Memory B cell (primary cell): ENCODE measurements around the gene SERF2.

Source experiments
- ATAC-seq: fragments of 150-1000 bp; cut with Tn5 transposase; 2 replicates; pipeline ENCODE4 v1.10.0; 2021; ENCODE audit warnings: low read depth, mild to moderate bottlenecking, moderate library complexity
- DNase-seq, 2 donors: peaks; one replicate each; pipeline ENCODE4 v3.0.0; 2022; ENCODE audit warnings: low spot score in 2 of 2
- H3K27ac Mint-ChIP-seq: one replicate; pipeline ENCODE4 v1.8.0; 2022; ENCODE audit warnings: mild to moderate bottlenecking, moderate library complexity, mixed read lengths
- H3K27me3 Mint-ChIP-seq: one replicate; pipeline ENCODE4 v1.8.0; 2022; ENCODE audit warnings: mixed read lengths
- H3K36me3 Mint-ChIP-seq: one replicate; pipeline ENCODE4 v1.8.0; 2022; ENCODE audit warnings: mild to moderate bottlenecking, mixed read lengths
- H3K4me1 Mint-ChIP-seq: one replicate; pipeline ENCODE4 v1.8.0; 2022; ENCODE audit warnings: mixed read lengths
- H3K4me3 Mint-ChIP-seq: one replicate; pipeline ENCODE4 v1.8.0; 2022; ENCODE audit warnings: mild to moderate bottlenecking, moderate library complexity, mixed read lengths
- H3K9me3 Mint-ChIP-seq: one replicate; pipeline ENCODE4 v1.8.0; 2022; ENCODE audit warnings: mixed read lengths

SERF2 gene

DNA sequence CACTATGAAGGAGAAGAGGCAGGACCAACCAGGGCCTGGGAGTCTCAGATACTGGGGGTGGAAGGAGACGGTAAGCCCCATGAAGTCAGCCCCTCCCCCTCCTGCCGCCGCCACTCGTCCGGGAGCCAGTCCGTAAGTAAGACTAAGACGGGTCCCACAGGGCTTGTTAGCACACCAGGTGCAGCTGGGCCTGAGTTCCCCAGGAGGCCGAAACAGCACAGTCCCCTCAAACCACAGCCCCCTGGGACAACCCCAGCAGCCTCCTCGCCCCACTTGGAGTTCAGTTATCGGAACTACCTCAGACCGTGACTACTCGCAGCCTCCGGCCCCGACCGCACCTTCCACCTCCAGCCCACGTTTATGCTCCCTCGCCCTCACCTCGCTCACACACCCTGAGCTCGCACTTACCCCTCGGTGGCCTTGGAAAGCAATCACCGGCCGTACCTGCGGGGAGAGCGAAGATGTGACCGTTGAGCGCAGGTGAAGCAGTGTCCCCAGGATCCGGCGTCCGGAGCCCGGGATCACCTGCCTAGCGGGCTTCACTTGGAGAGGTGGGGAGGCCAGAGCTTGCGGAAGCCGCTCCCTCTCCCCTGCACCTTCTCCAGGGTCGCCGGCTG, 15.9 kb upstream of the SERF2 start:
- peak overlapping the region; percentile 93 for H3K4me3 Mint-ChIP-seq
- DNase-seq (peak; percentile 76 to 82), ATAC-seq (peak; percentile 77)
- H3K27ac Mint-ChIP-seq: peak overlapping the region; percentile 90
- no peaks in the 10 kb centered on the region for H3K9me3 Mint-ChIP-seq
- H3K36me3 Mint-ChIP-seq: peaks cover 12% of the 10 kb centered on the region
- peaks cover 13% of the 10 kb centered on the region for H3K4me1 Mint-ChIP-seq
- H3K27me3 Mint-ChIP-seq: peaks cover 2% of the 10 kb centered on the region

GRCh38 chr15:43776718-43777266, 15.3 kb upstream of the SERF2 start, which contains the start of gene ELL3:
Gene ELL3 (minus strand): TSS chr15:43776966. CDS start chr15:43776901, 65 bp downstream.
- peaks cover 10% of the 10 kb centered on the region for H3K36me3 Mint-ChIP-seq
- DNase-seq: peak; percentile 58 to 68
- H3K27ac Mint-ChIP-seq: peak within 1 kb of the TSS; percentile 90
- H3K4me1 Mint-ChIP-seq: peaks cover 13% of the 10 kb centered on the region
- H3K27me3 Mint-ChIP-seq: peaks cover 2% of the 10 kb centered on the region
- peak; percentile 59 for ATAC-seq
- peak within 1 kb of the TSS; percentile 93 for H3K4me3 Mint-ChIP-seq
- no peaks in the 10 kb centered on the region for H3K9me3 Mint-ChIP-seq

GRCh38 chr15:43777267-43777914, 14.7 kb upstream of the SERF2 start:
- no peaks in the 10 kb centered on the region for H3K9me3 Mint-ChIP-seq
- peaks cover 2% of the 10 kb centered on the region for H3K27me3 Mint-ChIP-seq
- peak overlapping the region; percentile 90 for H3K27ac Mint-ChIP-seq
- ATAC-seq (peak; percentile 53), DNase-seq (peak; percentile 75 to 83)
- peak overlapping the region; percentile 93 for H3K4me3 Mint-ChIP-seq
- peaks cover 8% of the 10 kb centered on the region for H3K36me3 Mint-ChIP-seq
- H3K4me1 Mint-ChIP-seq: peaks cover 15% of the 10 kb centered on the region

GRCh38 chr15:43779016-43779415, 13.1 kb upstream of the SERF2 start:
- Mint-ChIP-seq H3K4me3 (no peak overlapping the region), H3K27me3 (peaks cover 2% of the 10 kb centered on the region), H3K4me1 (peaks cover 17% of the 10 kb centered on the region), H3K9me3 (no peaks in the 10 kb centered on the region), H3K27ac (no peak overlapping the region), H3K36me3 (peaks cover 3% of the 10 kb centered on the region)
- DNase-seq: no peak
- no peak for ATAC-seq

- Mint-ChIP-seq H3K27ac (peak overlapping the region; percentile 90), H3K36me3 (peaks cover 10% of the 10 kb centered on the region), H3K9me3 (no peaks in the 10 kb centered on the region), H3K27me3 (peaks cover 3% of the 10 kb centered on the region), H3K4me1 (peaks cover 22% of the 10 kb centered on the region), H3K4me3 (peak overlapping the region; percentile 71)
- peak in 1 of 2 donors; percentile 26 for DNase-seq
- peak; percentile 39 for ATAC-seq
Measured at GRCh38 chr15:43789409-43789808, 2.7 kb upstream of the SERF2 start.

DNA sequence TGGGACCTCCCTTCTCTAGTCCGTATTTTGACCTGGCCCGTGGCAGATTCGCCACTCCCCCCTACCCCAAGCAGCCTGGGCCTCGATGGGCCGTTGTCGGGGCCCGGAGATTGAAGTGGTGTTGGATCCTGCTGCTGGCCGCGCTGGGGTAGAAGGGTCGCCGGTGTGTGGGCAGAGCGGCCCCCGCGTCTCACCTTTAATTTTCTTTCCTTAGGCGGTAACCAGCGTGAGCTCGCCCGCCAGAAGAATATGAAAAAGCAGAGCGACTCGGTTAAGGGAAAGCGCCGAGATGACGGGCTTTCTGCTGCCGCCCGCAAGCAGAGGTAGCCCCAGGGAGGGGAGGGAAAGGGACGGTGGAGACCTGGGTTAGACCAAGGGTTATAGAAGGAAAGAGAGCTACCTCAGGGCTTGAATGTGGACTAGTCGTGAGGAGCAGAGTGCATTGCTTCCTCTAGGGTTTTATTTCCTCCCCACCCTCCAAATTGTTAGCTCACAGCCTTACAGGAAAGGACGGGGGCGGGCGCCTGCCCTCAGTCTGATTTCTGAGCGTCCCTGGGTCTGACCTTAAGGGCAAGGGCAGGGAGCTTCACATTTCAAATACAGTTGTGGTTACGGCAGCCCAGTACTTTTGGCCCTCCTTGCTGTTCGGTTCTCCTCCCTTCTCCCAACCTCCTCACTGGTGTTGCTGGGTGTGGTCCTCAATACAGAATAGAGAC, 799 bp downstream of the SERF2 start:
- DNase-seq (no peak), ATAC-seq (no peak)
- H3K4me1 Mint-ChIP-seq: peaks cover 30% of the 10 kb centered on the region
- peak overlapping the region; percentile 95 for H3K4me3 Mint-ChIP-seq
- H3K27ac Mint-ChIP-seq: peak overlapping the region; percentile 96
- H3K9me3 Mint-ChIP-seq: no peaks in the 10 kb centered on the region
- no peaks in the 10 kb centered on the region for H3K27me3 Mint-ChIP-seq
- peaks cover 23% of the 10 kb centered on the region for H3K36me3 Mint-ChIP-seq

- no peak for DNase-seq
- no peak for ATAC-seq
Measured at GRCh38 chr15:43793647-43794046, 1.5 kb downstream of the SERF2 start.

GRCh38 chr15:43794269-43795037, 2.3 kb downstream of the SERF2 start:
- H3K36me3 Mint-ChIP-seq: peaks cover 33% of the 10 kb centered on the region
- ATAC-seq: no peak
- H3K9me3 Mint-ChIP-seq: no peaks in the 10 kb centered on the region
- H3K27ac Mint-ChIP-seq: peak overlapping the region; percentile 42
- H3K27me3 Mint-ChIP-seq: no peaks in the 10 kb centered on the region
- H3K4me1 Mint-ChIP-seq: peaks cover 32% of the 10 kb centered on the region
- H3K4me3 Mint-ChIP-seq: peak overlapping the region; percentile 49
- DNase-seq: no peak

More at GRCh38 chr15:43793647-43794046, 1.5 kb downstream of the SERF2 start:
- Mint-ChIP-seq H3K36me3 (peaks cover 26% of the 10 kb centered on the region), H3K9me3 (no peaks in the 10 kb centered on the region), H3K27me3 (no peaks in the 10 kb centered on the region), H3K4me3 (peak overlapping the region; percentile 95), H3K4me1 (peaks cover 30% of the 10 kb centered on the region), H3K27ac (peak overlapping the region; percentile 96)

GRCh38 chr15:43795197-43795596, 3.1 kb downstream of the SERF2 start:
- Mint-ChIP-seq H3K27ac (no peak overlapping the region), H3K4me3 (no peak overlapping the region), H3K27me3 (no peaks in the 10 kb centered on the region), H3K9me3 (no peaks in the 10 kb centered on the region), H3K36me3 (peaks cover 36% of the 10 kb centered on the region), H3K4me1 (peaks cover 36% of the 10 kb centered on the region)
- DNase-seq (no peak), ATAC-seq (no peak)

DNA sequence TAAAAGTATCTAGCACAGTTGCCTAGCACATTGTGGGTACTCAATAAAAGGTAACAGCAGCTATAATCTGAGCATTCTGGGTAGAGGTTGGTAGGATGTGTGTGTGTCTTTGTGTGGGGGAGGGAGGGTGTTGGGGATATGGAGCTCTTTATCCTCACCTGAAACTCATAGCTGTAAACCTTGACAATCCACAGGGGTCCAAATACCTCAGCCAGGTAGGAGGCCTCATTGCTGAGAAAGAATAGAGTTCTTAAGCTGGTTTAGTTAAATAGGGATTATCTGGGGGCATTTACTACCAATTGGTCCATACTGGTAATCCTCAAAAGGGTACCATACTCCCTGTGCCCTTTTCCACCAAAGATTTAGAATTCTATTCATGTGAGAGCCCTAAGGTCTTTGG, 3.9 kb downstream of the SERF2 start:
- Mint-ChIP-seq H3K4me3 (no peak overlapping the region), H3K9me3 (no peaks in the 10 kb centered on the region), H3K27ac (no peak overlapping the region), H3K36me3 (peaks cover 40% of the 10 kb centered on the region), H3K27me3 (no peaks in the 10 kb centered on the region), H3K4me1 (peaks cover 42% of the 10 kb centered on the region)
- ATAC-seq (no peak), DNase-seq (no peak)

DNA sequence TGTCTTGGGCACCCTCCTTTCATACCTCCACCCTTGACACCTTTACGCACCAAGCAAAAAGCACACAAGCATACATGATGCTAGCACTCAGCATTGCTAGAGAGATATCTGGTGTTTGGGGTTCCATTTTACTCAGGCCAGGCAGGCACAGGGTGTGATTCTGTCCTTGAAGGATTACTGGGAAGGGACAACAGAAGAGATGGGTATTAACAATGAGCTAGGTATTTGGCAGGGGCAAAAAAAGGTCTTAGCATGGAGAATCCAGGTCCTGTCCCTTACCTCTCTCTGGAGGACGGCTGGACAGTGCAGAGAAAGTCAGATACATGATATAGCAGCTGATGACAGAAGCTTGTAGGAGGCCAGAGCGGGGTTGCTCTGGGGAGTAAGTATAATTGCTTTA, 4.4 kb downstream of the SERF2 start:
- Mint-ChIP-seq H3K27ac (no peak overlapping the region), H3K4me1 (peaks cover 45% of the 10 kb centered on the region), H3K36me3 (peaks cover 40% of the 10 kb centered on the region), H3K27me3 (no peaks in the 10 kb centered on the region), H3K9me3 (no peaks in the 10 kb centered on the region), H3K4me3 (no peak overlapping the region)
- ATAC-seq (no peak), DNase-seq (no peak)

DNA sequence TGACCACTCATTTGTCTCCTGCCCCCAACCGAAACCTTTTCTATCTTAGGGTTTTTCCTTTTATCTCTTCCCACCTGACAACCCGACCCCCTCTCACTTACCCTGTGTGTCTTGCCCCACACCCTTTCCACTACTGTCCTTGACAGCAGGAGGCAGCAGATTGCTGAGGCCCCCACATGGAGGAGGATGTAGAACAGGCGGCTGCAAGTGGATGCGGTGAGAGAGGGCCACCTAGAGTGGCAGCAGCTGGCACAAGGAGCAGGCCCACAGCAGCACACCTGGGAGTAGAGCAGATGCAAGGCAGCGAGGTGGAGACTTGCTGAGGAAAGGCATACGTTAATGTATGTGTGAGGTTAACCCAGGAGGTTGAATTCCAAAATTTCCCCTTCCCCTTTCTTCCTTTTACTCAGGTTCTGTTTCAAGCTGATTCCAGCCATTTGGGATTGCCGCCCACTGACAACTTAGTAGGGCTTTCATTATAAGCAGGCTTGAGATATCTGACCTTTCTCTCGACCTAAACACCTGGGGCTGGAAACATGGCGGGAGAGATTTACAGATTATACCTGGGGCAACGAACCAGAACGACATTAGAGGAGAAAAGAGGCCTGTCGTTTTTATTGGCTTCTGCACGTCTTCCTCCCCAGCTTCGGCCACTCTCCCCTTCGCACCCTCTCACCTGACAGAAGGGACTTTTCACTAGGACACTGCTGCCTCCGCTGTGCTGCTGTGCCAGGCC, 7.3 kb downstream of the SERF2 start:
- H3K4me1 Mint-ChIP-seq: peaks cover 34% of the 10 kb centered on the region
- DNase-seq (no peak), ATAC-seq (no peak)
- H3K27me3 Mint-ChIP-seq: no peaks in the 10 kb centered on the region
- H3K36me3 Mint-ChIP-seq: peaks cover 31% of the 10 kb centered on the region
- peak overlapping the region; percentile 17 for H3K27ac Mint-ChIP-seq
- H3K9me3 Mint-ChIP-seq: no peaks in the 10 kb centered on the region
- peak overlapping the region; percentile 24 for H3K4me3 Mint-ChIP-seq

- H3K36me3 Mint-ChIP-seq: peaks cover 26% of the 10 kb centered on the region
- no peaks in the 10 kb centered on the region for H3K27me3 Mint-ChIP-seq
- peak within 1 kb of the TSS; percentile 98 for H3K27ac Mint-ChIP-seq
- no peaks in the 10 kb centered on the region for H3K9me3 Mint-ChIP-seq
- no peak for ATAC-seq
- DNase-seq: no peak
- H3K4me1 Mint-ChIP-seq: peaks cover 34% of the 10 kb centered on the region
- H3K4me3 Mint-ChIP-seq: peak within 1 kb of the TSS; percentile 100
Measured at GRCh38 chr15:43799945-43800285, 7.8 kb downstream of the SERF2 start, which contains the start of gene SERINC4. Gene SERINC4 (minus strand): TSS chr15:43800220. CDS start chr15:43799986, 234 bp downstream.
